K562 (cell line): ENCODE data around the gene NOC4L. TPM values are rescaled to one million over a fixed set of nuclear protein-coding genes. Genes with fewer than 3 reads are reported as not detected.
A peak's percentile ranks its signal among the peaks of the same experiment; 100 is the strongest.

Experiments used
- ATAC-seq: fragments of 200-7000 bp; cut with Tn5 transposase; 3 replicates; pipeline ENCODE4 v1.9.1; 2020; ENCODE audit warnings: moderate library complexity
- BruUV-seq: library from RNA; stranded (reverse); fragments of 400-500 nt; replicated peaks from 2 replicates; lab custom pipeline; 2021; lab: Mats Ljungman, UMichigan
- CTCF ChIA-PET: fragments of 300-600 bp; formaldehyde crosslinking; extraction: SDS; loops from one replicate; lab custom pipeline; 2021; ENCODE audit warnings: low intra/inter-chr PET ratio; lab: Yijun Ruan, JAX
- POLR2A ChIA-PET: fragments of 300-600, 350-650 bp; sonication (Branson Sonifier 250); formaldehyde crosslinking; extraction: SDS; loops from one replicate; lab custom pipeline; 2021; ENCODE audit warnings: antibody characterized with exemption, inconsistent platforms; lab: Yijun Ruan, JAX
- DNase-seq, 4 experiments: peaks; one replicate each; pipeline versions ENCODE4 v3.0.0 to v3.0.0-alpha.2; 2011 to 2018; ENCODE audit warnings: low spot score in 3 of 4, mixed read lengths in 3 of 4; ENCODE audit errors: extremely low read depth in 1 of 4
- FAIRE-seq: peaks from 2 replicates; lab custom pipeline; 2011; peaks lifted over from hg19 to GRCh38; lab: Jason Lieb, UNC
- H2AFZ ChIP-seq: 2 replicates; pipeline ENCODE4 v1.6.0; 2011; ENCODE audit warnings: low read depth, low read length, control low read depth, inconsistent platforms
- H3K27ac ChIP-seq: fragments of 200-600 bp; 3 replicates; pipeline ENCODE4 v1.8.0; 2011; ENCODE audit warnings: low read depth, mild to moderate bottlenecking, control low read depth, inconsistent platforms, low read length, moderate library complexity, mixed read lengths; ENCODE audit errors: extremely low read depth
- H3K27me3 ChIP-seq, 2 experiments: fragments of 300-600 bp in 1 of 2; 2 replicates in 1 of 2; 3 replicates in 1 of 2; pipeline versions ENCODE4 v1.6.0 to v1.8.0; 2011; ENCODE audit warnings: inconsistent platforms in 2 of 2, low read length in 2 of 2, mild to moderate bottlenecking in 1 of 2, mixed read lengths in 1 of 2, moderate library complexity in 1 of 2; ENCODE audit not compliant: control insufficient read depth in 2 of 2, insufficient read depth in 2 of 2
- H3K36me3 ChIP-seq: fragments of 300-600 bp; 3 replicates; pipeline ENCODE4 v1.8.0; 2011; ENCODE audit warnings: mild to moderate bottlenecking, low read length, inconsistent platforms; ENCODE audit not compliant: control insufficient read depth, insufficient read depth
- H3K4me1 ChIP-seq, 2 experiments: fragments of 200-600 bp in 1 of 2; replicated peaks in 1 of 2; 2 replicates in 1 of 2; 3 replicates in 1 of 2; pipeline versions ENCODE4 v1.5.1 to v1.8.0; 2011; ENCODE audit warnings: inconsistent platforms in 2 of 2, low read length in 2 of 2, mild to moderate bottlenecking in 1 of 2, mixed read lengths in 1 of 2, moderate library complexity in 1 of 2; ENCODE audit not compliant: control insufficient read depth in 2 of 2, insufficient read depth in 2 of 2
- H3K4me2 ChIP-seq: 2 replicates; pipeline ENCODE4 v1.6.1; 2011; ENCODE audit warnings: low read length, control low read depth, inconsistent platforms, mixed read lengths; ENCODE audit not compliant: insufficient read depth
- H3K4me3 ChIP-seq: fragments of 200-600 bp; sonication (generic), shearing (Covaris generic); 2 replicates; pipeline ENCODE4 v1.5.1; 2016; ENCODE audit warnings: control low read depth, inconsistent platforms
- H3K79me2 ChIP-seq: fragments of 200-600 bp; 3 replicates; pipeline ENCODE4 v1.8.0; 2011; ENCODE audit warnings: low read length, inconsistent platforms; ENCODE audit not compliant: control insufficient read depth, insufficient read depth
- H3K9ac ChIP-seq, 2 experiments: 2 replicates each; pipeline versions ENCODE4 v1.6.0 to v1.6.1; 2011; ENCODE audit warnings: low read depth in 2 of 2, low read length in 2 of 2, control low read depth in 1 of 2, inconsistent platforms in 1 of 2, mild to moderate bottlenecking in 1 of 2, mixed read lengths in 1 of 2; ENCODE audit not compliant: insufficient read depth in 1 of 2
- H3K9me1 ChIP-seq: one replicate; pipeline ENCODE4 v1.6.0; 2011; ENCODE audit warnings: inconsistent platforms, mild to moderate bottlenecking, low read length, moderate library complexity; ENCODE audit not compliant: control insufficient read depth, insufficient read depth
- H3K9me3 ChIP-seq: replicated peaks from 2 replicates; pipeline ENCODE4 v1.5.1; 2011; ENCODE audit warnings: low read depth, low read length, inconsistent platforms; ENCODE audit not compliant: control insufficient read depth, insufficient read depth
- H4K20me1 ChIP-seq: replicated peaks from 2 replicates; pipeline ENCODE4 v1.6.1; 2011; ENCODE audit warnings: low read length, inconsistent platforms, mixed read lengths; ENCODE audit not compliant: control insufficient read depth, insufficient read depth
- E2F8 ChIP-seq: fragments of 450-650 bp; IDR thresholded peaks from 2 replicates; pipeline ENCODE4 v1.7.1; 2018; ENCODE audit warnings: mild to moderate bottlenecking, low read depth; ENCODE audit not compliant: partially characterized antibody
- MAFF ChIP-seq: IDR thresholded peaks from 2 replicates; pipeline ENCODE4 v1.6.1; 2012; ENCODE audit warnings: low read length, improper control_type of control experiment
- MTF1 ChIP-seq: fragments of 250-450 bp; sonication (Bioruptor Pico); IDR thresholded peaks from 2 replicates; pipeline ENCODE4 v1.9.0; 2021; ENCODE audit warnings: moderate library complexity, mild to moderate bottlenecking, inconsistent platforms, borderline replicate concordance
- POLR2G ChIP-seq: fragments of 200-400 bp; formaldehyde crosslinking; IDR thresholded peaks from 2 replicates; pipeline ENCODE4 v1.6.1; 2017; ENCODE audit warnings: low read depth, mild to moderate bottlenecking, antibody characterized with exemption, low read length, moderate library complexity
- RBFOX2 ChIP-seq: fragments of 200-400 bp; formaldehyde crosslinking; IDR thresholded peaks from 2 replicates; pipeline ENCODE4 v1.6.1; 2017; ENCODE audit warnings: low read depth, mild to moderate bottlenecking, low read length, moderate library complexity
- SIRT6 ChIP-seq: IDR thresholded peaks from one replicate; pipeline ENCODE4 v1.6.1; 2012; ENCODE audit warnings: low read depth, mild to moderate bottlenecking, control low read depth, inconsistent platforms, low read length, moderate library complexity
- SRF ChIP-seq, 2 experiments: fragments of 250-450, 450-650 bp in 1 of 2; sonication (Bioruptor Pico) in 1 of 2; sonication (generic) in 1 of 2; formaldehyde crosslinking; IDR thresholded peaks; 2 replicates each; pipeline versions ENCODE4 v1.5.0 to v1.5.1; 2020 to 2022; ENCODE audit warnings: mild to moderate bottlenecking in 1 of 2, missing genetic modification reagents in 1 of 2
- TEAD2 ChIP-seq: fragments of 450-650 bp; IDR thresholded peaks from 2 replicates; pipeline ENCODE4 v1.6.1; 2016; ENCODE audit warnings: missing genetic modification characterization, control low read depth, missing compliant biosample characterization
- WGBS: fragments of 100-300 bp; shearing (Covaris generic); methylation state at CpG from one replicate; pipeline ENCODE4 v1.1.6; 2016; ENCODE audit warnings: low coverage, mixed read lengths; ENCODE audit not compliant: insufficient coverage; ENCODE audit errors: missing lambda C conversion rate; 5-methylcytosine and 5-hydroxymethylcytosine counted together
- in situ Hi-C: fragments of 300-500 bp; cut with MboI; formaldehyde crosslinking; loops from 4 replicates; pipeline ENCODE4 v1.15.0; 2018; ENCODE audit warnings: inconsistent platforms, mixed read lengths
- intact Hi-C: fragments of 100-400 bp; cut with micrococcal nuclease; formaldehyde crosslinking; loops from 2 replicates; pipeline ENCODE4 v1.14.2; 2022
- polyA plus RNA-seq, 8 experiments: library from polyadenylated mRNA; depleted of rRNA in 4 of 8; stranded (reverse) in 5 of 8; unstranded in 3 of 8; fragments of >200 nt; fragmentation: Nextera tagmentation in 2 of 8; fragmentation: Illumina TruSeq in 1 of 8; extraction: Ambion mirVana in 2 of 8; extraction: Trizol in 1 of 8; gene quantifications; 2 replicates each; pipeline versions ENCODE4 v1.2.1 to v1.2.3, GENCODE V29; 2011 to 2014; ENCODE audit warnings: inconsistent platforms in 1 of 8, missing spikeins in 1 of 8
- total RNA-seq, 7 experiments: library from RNA; depleted of rRNA in 6 of 7; stranded (reverse); fragments of >200 nt in 6 of 7; fragmentation: Illumina TruSeq in 2 of 7; extraction: Trizol in 2 of 7; gene quantifications; 2 replicates each; pipeline versions ENCODE4 v1.2.1 to v1.2.3, GENCODE V29; 2011 to 2021; ENCODE audit warnings: low replicate concordance in 1 of 7

The NOC4L gene
- total and polyA plus RNA-seq, 9 of the 15 experiments (the other 6 are each of a cell fraction or from before 2014, with no cell fraction given), result 1.3 to 77.0 (median 20.0) TPM

GRCh38 chr12:132138941-132139871, 5.1 kb upstream of the NOC4L start:
- BruUV-seq, result TSS peak; percentile 14
- no peak overlapping the region for H2AFZ ChIP-seq
- no peaks in the 10 kb centered on the region for H3K27me3 ChIP-seq
- H3K9me1 ChIP-seq, result no peaks in the 10 kb centered on the region
- CTCF ChIA-PET, result no interaction called here
- peaks cover 24% of the 10 kb centered on the region for H3K79me2 ChIP-seq
- DNase-seq (no peak), ATAC-seq (no peak), FAIRE-seq (no peak)
- H4K20me1 ChIP-seq, result no peaks in the 10 kb centered on the region
- no peak overlapping the region for H3K4me2 ChIP-seq
- WGBS, result 92% methylated on average over 23 of the region's 34 CpGs
- intact Hi-C loops, result no loop called here
- H3K9me3 ChIP-seq, result no peaks in the 10 kb centered on the region
- POLR2A ChIA-PET, result interaction anchor here (0.6 to 1.0 kb wide), 2 partner anchors 553 to 1140 kb away, joined by 3 read pairs; no protein-coding TSS in a partner anchor
- no peak overlapping the region for H3K9ac ChIP-seq
- H3K4me1 ChIP-seq, result peaks cover 6 to 35% of the 10 kb centered on the region in 2 experiments; a peak in 4 of 5 replicates
- no peak overlapping the region for H3K27ac ChIP-seq
- H3K36me3 ChIP-seq, result peaks cover 43% of the 10 kb centered on the region; the same call in 2 of the 3 replicates
- no peak for TF ChIP-seq MAFF
- TF ChIP-seq POLR2G, result peak; percentile 46; the same call in 1 of the 2 replicates
- no peak for TF ChIP-seq SIRT6
- TF ChIP-seq E2F8, result no peak
- TF ChIP-seq MTF1, result no peak
- peak; percentile 56 for TF ChIP-seq RBFOX2
- no peak for TF ChIP-seq TEAD2
- TF ChIP-seq SRF (CRISPR knock-in tag; IDR thresholded peaks at IDR 0.05), result no peak
- TF ChIP-seq, all 486 proteins: peak for 2
- in situ Hi-C loops, result no loop called here
- no peak overlapping the region for H3K4me3 ChIP-seq
